ENCODE results near the gene GNB1L.

DNA sequence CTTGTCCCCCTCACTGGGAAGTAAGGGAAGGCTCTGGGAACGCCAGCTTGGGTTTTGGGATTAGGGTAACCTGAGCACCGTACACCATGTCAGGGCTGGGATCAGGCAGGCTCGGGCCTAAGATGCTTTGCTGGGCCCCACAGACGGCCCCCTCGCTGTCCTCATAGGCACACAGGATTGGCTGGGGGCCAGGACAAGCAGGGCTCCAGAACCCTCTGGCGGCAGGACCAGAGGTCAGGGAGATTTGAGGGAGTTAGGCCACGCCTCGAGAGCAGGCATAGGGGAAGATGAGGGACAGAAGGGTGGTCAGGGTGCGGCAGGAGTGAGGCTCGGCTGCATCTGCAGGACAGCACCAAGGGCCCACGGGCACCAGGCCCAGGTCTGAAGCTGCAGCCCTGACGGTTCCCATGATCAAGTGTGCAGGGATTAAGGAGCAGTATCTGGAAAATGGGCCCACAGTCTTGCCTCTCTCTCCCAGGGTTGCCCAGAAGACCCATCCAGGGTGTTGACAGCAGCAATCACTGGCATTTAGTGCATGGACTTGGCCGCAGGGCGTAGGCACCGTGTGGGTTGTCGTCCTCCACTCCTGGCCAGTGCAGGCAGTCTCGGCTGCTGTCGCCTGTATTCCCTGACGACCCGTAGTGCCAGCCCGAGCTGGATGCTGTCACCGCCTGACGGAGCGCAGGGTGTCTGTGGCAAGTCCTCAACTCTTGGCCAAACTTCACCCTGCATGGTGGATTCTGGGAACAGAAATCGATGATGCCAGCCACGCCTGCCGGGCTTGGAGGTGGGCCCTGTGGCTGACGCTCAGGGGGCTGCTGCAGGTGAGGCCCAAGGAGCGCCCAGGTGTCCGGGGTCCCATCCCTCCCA lies 15.7 kb upstream of the GNB1L start:
- TF ChIP-seq, protein P1, sequence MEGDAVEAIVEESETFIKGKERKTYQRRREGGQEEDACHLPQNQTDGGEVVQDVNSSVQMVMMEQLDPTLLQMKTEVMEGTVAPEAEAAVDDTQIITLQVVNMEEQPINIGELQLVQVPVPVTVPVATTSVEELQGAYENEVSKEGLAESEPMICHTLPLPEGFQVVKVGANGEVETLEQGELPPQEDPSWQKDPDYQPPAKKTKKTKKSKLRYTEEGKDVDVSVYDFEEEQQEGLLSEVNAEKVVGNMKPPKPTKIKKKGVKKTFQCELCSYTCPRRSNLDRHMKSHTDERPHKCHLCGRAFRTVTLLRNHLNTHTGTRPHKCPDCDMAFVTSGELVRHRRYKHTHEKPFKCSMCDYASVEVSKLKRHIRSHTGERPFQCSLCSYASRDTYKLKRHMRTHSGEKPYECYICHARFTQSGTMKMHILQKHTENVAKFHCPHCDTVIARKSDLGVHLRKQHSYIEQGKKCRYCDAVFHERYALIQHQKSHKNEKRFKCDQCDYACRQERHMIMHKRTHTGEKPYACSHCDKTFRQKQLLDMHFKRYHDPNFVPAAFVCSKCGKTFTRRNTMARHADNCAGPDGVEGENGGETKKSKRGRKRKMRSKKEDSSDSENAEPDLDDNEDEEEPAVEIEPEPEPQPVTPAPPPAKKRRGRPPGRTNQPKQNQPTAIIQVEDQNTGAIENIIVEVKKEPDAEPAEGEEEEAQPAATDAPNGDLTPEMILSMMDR (IDR thresholded peaks at IDR 0.05), result no peak
- TF ChIP-seq POLR2A (IDR thresholded peaks at IDR 0.05), result no peak
